NCI-H1105 (cell line): ENCODE measurements around the gene EN2.
"Not testable (repeated sequence)": the region's sequence is repeated elsewhere in the genome, so short reads cannot be mapped to it uniquely, and the experiment has no call there.

ENCODE experiments used
- DNase-seq: peaks from one replicate; lab custom pipeline; 2025; lab: John Stamatoyannopoulos, UW

The EN2 gene

DNA sequence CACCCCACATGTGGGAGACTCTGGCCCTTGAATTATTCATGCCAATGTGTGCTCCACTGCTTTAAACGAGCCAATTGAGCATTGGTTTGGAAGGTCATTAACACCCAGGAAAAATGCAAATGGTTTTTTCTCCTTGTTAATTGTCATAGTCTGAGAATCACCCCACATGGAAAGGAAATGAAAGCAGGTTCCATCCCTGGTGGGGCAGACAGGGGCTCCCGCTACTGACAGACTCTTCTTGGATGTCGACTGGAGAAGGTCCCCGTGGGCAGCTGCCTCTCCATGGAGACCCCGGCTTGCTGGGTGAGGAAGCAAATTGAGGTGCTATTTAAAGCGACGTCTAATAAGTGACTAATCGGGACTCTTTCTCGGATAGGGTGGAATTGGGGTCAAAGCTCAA lies 32.0 kb upstream of the EN2 start:
- DNase-seq, result no peak

DNA sequence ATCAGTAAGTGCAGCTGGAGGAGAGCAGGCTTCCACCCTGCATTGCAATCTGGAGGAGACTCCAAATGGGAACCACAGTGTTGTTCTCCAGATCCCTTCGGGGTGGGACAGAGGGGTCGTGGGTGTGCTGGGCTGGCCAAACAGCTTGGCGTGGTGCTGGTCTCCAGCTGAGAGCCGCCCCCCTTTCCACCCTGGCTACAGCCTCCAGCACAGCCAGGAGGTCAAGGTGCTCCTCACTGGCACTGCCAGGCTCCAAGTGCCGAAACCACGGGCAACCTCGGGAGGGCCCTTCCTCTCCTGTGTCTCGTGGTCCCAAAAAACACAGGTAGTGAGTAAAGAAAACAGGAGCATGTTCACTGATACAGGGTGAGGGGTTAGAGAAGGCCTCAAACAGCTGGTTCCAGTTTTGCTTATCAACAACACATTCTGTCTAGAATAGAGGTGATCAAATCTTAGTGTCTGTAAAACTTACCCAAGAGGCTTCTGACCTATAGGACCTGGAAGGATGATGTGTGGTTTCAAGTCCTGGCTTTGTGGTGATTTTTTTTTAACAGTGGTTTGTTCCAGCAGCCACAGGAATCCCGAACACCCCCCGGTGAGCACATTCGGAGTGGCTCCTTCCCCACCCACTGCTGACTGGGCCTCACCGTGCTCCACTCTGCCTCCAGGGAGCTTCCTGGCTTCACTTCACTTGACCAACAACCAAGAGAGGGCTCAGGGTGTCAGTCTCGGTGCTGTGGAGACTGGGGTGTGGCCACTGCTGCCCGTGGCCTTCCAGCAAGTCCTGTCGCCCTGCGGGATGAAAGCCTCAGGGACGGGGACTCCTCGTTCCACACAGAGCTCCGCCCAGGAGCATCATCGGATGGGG lies 31.2 kb upstream of the EN2 start:
- no peak for DNase-seq

DNA sequence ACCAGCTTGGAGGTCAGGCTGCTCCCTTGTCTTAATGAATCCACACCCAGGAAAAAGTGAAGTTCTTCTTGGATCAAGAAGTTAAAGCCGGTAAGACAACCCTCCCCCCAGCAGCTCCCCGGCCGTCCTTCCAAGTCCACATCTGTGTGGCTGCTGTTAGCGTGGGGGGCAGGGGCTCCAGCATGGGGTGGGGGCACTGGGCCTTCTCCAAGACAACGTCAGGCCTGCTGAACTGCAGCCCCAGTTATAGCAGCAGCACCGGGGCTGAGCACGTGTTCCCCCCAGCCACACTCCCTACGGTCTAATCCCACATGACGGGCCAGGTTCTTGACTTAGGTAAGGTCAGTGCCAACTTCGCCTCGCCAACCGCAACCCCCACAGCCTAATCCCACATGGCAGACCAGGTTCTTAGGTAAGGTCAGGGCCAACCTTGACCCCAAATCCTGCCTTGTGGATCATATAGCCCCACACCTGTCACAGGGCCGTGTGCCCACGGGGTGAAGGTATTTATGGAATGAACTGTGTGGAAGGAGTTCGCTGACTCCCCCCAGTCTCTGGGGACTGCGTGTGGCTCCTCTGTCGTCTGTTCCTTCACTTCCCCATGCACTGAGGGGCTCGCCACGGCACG lies 30.4 kb upstream of the EN2 start:
- DNase-seq, result no peak

DNA sequence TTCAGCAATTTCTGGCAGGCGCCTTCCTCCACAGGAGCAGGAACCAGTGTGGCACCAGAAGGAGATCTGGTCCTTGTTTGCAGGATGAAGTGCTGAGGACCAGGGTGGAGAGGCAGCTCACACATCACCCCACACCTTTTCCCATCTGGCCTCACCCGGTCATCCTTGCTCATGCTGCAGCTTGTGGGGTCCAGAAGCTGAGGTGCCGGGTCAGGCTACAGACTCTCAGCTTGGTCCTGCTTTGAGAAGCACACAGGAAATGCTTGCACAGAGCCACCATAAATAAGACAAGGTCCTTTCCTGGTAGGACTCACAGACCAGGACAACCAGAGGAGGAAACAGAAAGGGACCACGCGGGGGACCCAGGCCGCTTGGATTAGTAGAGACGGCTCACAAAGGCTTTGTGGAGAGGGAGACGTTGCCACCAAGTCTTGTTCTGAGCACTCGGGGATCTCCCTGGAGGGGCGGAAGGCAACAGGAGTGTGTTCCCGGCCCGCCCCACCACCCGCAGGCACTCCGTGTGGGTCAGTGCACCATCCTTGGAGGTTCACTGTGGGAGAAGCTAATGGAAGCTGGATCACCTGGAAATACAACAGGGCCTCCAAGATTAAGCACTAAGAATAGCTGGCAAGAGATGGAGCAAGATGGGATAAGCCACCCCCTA lies 29.6 kb upstream of the EN2 start:
- no peak for DNase-seq

DNA sequence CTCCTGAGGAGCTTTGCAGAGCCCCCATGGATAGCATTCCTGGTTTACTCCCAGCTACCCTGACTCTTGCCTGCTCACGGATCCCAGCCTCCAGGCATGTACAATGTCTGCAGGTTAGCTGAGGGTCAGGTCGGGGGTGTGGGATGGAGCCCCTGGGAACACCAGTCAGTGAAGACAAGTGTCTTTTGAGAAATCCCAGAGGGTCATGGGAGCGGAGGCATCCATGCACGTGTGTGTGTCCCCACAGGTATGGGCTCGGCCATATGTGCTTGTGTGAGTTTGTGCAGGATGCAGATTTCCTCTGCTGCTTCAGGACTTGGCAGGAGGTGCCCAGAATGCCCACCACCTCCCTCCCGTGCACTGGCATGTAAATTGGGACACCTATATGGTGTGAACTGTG lies 28.3 kb upstream of the EN2 start:
- no peak for DNase-seq

DNA sequence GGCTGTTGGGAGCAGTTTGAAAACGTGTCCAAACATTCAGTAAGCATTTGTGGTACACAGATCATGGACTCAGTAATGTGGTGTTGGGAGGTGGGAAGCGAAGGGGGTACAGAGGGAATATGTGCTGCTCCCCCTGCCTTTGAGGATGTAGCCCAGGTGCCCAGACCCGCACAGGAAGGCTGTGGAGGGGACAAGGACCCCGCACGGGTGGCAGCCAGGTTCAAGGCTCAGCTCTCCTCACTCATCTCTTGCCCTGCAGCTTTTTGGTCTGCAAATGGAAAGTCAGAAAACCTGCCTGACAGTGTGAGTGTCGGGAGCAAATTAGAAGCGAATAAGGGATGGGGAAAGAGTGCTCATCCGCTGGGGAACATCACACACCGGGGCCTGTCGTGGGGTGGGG lies 27.3 kb upstream of the EN2 start:
- DNase-seq, result no peak

DNA sequence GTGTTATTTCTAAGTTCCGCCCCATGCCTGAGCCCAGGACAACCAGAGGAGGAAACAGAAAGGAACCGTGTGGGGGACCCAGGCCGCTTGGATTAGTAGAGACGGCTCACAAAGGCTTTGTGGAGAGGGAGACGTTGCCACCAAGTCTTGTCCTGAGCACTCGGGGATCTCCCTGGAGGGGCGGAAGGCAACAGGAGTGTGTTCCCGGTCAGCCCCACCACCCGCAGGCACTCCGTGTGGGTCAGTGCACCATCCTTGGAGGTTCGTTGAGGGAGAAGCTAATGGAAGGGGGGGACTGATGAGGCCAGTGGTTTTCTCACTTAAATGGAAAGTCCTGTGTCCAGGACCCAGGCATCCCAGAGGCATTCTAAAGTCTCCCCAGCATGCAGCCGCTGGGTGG lies 26.7 kb upstream of the EN2 start:
- no peak for DNase-seq

DNA sequence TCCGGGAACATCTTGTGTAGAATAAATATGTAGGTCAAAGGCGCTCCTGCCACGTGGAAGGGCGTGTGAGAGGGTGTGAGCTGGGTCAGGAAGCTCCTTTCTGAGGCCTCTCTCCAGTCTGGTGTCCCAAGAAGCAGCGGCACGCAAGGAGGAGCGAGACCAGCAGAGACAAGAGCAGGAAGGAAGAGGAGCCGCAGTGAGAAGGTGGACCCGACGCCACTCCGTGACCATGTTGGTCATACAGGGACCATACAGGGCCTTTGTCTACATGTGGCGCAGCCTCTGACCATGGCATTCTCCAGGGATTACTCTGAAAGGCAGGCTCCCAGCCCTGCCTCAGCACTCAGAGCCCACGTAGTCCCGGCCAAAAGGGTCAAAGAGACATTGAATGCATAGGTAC lies 26.2 kb upstream of the EN2 start:
- no peak for DNase-seq

DNA sequence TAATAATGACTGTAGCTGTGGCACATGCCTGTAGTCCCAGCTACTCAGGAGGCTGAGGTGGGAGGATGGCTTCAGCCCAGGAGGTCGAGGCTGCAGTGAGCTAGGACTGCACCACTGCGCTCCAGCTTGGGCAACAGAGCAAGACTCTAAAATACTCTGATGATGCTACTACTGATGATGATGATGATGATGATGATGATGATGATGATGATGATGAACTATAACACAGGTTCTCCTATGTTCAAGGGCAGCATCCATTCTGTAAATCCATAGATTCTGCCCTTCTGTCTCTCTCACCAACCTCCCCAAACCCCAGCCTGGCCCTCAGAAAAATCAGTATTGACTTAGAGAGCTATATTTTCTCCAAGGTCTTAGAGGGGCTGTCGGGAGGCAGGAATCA lies 22.8 kb upstream of the EN2 start:
- no peak for DNase-seq

DNA sequence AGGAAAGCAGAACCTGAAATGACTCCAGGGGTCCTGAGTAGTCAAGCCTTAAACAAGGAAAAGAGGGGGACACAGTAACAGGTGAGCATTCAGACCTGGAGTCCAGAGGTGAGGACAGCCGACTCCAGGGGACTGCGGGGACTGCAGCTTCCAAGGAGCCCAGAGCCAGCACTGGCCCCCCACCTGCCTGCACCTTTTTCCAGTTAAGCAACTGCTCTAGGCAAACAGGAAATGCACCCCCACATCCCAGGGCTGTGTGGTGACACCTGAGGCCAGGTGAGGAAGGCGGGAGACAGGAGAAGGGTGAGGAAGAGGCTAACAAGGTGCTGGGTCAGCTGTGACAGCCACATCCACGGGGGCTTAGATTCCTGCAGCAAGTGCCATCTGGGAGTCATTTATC lies 20.1 kb upstream of the EN2 start:
- no peak for DNase-seq

DNA sequence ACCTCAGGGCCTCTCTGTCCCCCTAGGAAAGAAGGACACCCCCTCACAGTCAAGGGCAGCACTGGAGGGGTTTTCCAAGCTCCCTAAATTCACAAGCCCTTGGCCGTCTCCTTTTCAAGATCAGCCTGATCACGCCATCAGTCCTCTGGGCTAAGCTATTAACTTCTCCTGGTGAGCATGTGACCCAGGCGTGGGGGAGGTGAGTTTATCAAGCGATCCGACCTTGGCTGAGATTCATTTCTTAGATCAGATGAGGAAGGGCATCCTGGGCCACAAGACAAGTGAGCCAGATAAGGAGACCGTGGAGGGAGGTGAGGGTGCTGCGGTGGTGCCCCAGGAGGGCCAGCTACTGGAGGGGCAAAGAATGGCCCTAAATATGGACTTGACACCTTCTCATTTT lies 19.2 kb upstream of the EN2 start:
- no peak for DNase-seq

DNA sequence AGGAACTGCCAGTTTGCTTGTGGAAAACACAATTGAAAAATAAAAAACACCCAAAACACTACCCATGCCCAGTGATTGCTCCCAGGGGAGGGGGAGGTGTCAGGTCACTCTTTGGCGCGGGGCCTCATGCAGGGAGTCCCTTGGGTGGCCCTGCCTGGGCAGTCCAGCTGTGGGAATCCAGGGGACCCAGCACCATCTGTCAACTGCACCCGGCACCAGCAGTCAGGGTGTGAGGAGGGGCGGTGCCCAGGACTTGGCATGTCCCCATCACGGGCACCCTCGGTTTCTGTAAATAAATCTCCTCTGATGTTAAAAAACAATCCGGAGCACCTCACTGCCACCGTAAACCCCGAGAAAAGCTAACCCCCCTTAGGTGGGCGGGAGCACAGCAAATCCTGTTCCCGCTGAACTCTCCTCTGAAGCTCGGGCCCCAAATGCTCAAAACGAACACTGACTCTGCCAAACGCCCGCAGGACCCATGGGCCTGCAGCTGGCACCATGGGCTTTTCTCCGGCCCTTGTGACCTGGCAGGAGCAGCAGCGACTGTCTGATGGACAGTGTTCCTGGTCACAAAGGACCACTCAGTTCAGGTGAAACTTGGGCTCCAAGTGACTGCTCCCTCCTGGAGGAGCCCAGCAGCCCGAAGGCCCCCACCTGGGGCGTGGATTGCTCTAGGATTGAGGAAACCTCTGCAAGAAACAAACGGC lies 18.5 kb upstream of the EN2 start:
- no peak for DNase-seq

DNA sequence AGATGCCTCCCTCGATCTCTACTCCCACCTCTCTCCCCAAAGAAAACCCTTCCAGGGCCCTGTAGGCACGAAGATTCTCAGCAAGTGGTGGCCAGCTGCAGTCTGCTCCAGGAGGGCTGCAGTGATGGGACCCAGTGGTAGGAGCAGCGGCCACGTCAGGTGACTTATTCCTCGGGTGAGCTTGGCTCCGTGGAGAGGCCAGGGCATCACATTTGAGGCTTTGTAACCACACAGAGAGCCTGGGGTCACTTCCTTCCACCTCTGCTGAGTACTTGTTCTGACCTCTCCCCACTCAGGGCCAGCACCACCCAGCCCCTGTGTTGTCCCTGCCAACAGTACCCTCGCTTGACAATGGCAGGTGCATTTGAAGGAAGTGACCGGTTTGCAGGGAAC lies 17.9 kb upstream of the EN2 start:
- DNase-seq, result no peak

DNA sequence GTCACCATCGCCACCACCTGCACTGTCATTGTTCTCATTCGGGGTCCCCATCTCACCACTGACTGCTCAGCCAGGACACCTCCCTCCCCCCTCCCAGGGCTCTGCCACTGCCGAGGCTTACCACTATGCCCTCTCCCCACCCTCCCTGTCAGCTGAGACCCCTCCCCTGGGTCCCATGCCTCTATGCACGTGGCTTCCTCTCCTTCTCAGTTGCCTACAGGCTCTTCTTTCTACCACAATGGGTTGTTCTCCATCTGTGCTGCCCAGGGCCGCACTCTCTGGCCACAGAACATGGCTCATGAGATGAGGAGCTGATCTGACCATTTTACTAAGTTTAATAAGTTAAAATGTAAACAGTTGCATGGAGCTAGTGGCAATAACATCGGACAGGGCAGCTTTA lies 16.1 kb upstream of the EN2 start:
- DNase-seq, result no peak

DNA sequence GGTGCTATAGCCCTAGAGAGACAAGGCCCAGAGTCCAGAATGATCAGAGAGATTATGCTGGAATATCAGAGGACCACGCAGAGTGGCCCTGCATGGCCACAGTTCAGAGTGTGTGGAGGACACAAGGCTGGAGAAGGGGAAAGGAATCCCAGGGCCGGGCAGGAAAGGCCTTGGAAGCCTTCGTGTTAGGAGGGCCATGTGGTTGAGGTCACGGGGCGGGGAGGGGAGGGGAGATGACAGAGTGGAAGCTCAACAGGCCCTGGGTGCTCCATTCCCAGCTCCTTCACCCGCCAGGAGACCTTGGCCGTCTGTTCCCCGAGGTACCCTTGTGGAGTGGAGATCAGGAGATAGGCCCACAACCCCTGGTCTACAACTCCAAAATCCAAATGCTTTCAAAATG lies 13.2 kb upstream of the EN2 start:
- DNase-seq, result no peak

DNA sequence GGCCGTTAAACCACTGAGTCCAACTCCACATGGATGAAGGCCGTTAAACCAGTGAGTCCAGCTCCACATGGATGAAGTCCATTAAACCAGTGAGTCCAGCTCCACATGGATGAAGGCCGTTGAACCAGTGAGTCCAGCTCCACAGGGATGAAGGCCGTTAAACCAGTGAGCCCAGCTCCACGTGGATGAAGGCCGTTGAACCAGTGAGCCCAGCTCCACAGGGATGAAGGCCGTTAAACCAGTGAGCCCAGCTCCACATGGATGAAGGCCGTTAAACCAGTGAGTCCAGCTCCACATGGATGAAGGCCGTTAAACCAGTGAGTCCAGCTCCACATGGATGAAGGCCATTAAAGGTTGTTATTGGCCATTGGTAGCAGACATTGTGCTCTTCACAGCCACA lies 12.3 kb upstream of the EN2 start:
- not testable (repeated sequence) for DNase-seq

DNA sequence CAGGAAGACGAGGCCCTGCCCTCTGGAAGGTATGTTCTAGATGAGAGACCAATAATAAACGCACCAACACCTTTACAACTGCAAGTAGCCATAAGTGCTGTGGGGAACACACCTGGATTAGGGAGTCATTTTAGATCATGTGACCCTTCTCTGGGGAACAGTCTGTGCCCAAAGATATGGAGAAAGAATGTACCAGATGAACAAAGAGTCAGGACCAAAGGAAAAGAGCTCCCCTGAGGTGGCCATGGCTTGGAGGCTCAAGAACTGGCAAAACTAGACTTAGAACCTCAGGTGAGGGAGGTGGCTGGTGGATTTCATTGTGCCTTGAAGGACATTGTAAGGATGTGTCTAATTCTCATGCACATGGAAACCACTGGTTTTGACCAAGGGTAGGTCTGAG lies 10.3 kb upstream of the EN2 start:
- no peak for DNase-seq

DNA sequence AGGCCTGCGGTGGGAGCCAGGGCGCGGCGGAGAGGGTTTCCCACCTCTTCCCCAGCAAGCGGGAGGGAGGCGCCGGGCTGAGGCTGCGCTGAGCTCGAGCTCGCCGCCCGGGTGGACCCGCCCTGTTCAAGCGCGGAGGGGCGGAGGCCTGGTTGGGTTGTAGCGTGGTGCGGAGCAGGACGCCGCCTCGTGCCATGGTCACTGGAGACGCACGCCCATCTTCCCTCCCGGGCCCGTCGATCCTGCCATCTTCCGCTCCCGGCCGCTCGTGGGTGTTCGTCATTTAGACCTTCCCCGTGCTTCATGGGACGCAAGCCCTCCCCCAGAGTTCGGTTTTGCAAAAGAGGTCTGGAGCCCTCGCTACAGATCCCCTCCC lies 9.3 kb upstream of the EN2 start:
- peak; percentile 22 for DNase-seq

DNA sequence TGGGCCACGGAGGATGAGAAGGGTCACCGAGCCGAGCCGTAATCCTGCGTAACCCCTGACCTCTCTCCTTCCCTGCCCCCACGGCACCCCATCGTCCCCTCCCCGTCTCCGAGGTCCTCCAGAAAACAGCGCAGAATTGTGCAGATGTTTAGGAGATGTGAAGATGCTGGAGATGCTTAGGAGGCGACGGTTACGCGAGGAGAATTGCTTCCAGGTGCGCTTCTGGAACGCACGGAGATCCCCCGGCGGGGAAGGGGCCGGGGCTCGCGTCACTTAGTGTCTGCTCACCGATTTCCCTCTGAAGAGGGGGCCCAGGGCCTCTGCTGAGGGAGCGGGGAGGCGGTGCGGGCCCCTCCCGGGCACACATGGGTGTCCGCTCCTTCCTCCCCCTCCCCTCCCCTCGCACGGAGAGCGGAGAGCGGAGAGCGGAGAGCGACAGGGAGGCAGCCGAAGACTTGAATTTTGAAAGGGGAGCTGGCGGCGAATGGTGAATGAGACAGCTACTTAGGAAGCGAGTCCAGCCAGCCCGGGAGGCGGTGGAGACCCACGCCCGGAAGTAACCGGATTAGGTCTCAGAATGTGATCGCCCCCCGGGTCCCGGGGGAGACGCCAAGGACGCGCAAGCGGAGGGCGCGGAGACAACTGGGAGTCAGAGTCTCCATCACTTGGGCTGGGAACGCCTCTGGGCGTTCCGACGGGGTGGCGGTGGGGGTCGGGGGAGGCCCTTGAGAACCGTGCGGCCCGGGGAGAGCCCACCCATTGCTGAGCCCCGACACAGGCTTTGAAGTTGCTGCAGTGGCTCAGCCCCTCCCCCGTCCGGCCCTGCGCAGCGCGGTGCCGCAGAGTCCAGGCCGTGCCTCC lies 8.7 kb upstream of the EN2 start:
- no peak for DNase-seq

DNA sequence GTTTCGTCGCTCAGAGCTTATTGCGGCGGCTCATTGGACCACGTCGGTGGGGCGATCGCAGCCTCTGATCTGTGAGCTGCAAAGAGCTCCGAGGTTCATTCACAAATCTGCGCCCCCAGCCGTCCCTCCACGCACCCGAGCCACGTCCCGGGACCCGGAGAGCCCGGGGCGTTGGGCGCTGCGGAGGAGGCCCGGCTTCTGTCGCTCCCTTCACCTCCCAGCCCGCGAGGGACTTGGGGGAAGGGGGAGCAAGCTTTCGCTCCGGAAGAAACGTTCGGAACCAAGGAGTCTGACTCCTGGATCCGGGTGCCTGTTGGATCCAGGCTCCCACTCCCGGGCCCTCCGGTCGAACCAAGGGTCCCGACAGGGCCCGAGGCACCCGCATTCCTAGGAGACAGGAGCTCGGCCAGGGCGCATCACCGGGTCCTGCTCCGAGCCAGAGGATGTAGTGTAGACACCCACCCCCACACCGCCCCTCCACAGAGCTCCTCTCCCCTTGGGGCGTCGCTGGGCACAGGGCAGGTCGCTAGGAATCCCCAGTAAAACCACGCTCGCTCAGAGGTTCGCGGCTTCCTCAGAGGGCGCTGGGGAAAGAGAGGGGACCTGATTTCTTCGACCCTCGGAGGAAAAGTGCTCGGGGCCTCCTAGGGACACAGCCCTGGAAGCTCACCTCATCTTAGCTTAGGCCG lies 7.9 kb upstream of the EN2 start:
- no peak for DNase-seq

DNA sequence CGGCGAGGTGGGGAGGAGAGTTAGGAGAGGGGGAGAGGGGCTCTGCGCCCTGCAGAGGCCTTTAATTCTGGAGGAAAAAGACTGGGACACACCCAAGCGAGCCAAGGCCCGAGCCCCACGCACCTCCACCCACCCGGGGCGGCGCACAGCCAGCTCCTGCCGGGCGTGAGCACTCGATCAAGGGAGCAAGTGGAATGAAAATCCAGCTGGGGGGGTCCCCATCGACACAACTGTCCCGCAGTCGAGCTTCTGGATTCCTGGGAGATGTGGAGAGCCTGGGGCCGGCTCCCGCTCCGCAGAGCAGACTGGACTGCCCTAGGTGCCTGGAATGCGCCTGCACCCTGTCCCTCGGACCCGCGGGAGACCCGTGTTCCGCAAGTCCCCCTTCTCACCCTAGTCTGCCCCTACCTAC lies 7.4 kb upstream of the EN2 start:
- no peak for DNase-seq
